Measurements from ENCODE around the gene SUSD4.

DNA sequence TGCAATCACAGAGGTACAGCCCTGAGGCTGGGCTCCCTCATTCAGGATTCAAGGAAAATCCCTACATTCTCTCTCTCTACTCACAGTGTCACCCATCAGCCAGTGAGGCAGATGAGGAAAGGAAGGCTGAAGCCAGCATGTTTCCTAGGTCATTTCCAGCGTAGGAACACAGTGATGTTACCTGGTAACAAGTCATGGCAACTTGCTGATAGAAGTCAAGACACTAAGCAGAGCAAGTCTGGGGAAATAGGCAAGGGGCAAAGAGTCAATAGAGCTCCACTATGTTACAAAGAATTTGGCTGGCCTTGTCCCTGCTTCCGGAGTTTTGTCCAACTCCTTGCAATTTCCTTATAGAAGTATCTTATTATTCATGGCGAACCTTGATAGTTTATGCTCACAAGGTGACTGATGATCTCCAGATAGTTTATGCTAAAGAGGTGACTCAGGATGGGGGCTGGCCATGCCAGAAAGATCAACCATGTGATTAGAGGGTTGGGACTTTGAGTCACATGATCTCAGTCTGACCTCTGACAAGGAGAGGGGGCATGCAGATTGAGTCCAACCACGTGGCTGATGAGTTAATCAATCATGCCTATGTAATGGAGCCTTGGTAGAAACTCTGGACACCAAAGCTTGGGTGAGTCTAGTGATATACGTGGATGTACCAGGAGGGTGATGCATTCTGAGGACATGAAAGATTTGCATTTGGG lies 51.1 kb downstream of the SUSD4 start:
- TF ChIP-seq, protein P1, sequence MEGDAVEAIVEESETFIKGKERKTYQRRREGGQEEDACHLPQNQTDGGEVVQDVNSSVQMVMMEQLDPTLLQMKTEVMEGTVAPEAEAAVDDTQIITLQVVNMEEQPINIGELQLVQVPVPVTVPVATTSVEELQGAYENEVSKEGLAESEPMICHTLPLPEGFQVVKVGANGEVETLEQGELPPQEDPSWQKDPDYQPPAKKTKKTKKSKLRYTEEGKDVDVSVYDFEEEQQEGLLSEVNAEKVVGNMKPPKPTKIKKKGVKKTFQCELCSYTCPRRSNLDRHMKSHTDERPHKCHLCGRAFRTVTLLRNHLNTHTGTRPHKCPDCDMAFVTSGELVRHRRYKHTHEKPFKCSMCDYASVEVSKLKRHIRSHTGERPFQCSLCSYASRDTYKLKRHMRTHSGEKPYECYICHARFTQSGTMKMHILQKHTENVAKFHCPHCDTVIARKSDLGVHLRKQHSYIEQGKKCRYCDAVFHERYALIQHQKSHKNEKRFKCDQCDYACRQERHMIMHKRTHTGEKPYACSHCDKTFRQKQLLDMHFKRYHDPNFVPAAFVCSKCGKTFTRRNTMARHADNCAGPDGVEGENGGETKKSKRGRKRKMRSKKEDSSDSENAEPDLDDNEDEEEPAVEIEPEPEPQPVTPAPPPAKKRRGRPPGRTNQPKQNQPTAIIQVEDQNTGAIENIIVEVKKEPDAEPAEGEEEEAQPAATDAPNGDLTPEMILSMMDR (conservative IDR thresholded peaks at IDR 0.05; ENCODE audit: low read depth, low read length): no peak
- TF ChIP-seq MAFK (IDR thresholded peaks at IDR 0.05; ENCODE audit: low read depth, low read length): no peak
- TF ChIP-seq, protein P2, sequence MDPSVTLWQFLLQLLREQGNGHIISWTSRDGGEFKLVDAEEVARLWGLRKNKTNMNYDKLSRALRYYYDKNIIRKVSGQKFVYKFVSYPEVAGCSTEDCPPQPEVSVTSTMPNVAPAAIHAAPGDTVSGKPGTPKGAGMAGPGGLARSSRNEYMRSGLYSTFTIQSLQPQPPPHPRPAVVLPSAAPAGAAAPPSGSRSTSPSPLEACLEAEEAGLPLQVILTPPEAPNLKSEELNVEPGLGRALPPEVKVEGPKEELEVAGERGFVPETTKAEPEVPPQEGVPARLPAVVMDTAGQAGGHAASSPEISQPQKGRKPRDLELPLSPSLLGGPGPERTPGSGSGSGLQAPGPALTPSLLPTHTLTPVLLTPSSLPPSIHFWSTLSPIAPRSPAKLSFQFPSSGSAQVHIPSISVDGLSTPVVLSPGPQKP (IDR thresholded peaks at IDR 0.05; ENCODE audit: borderline replicate concordance, low read depth, low read length): no peak
- no peak for TF ChIP-seq BHLHE40 (IDR thresholded peaks at IDR 0.05; ENCODE audit: low read depth, low read length)
- no peak for TF ChIP-seq MXI1 (IDR thresholded peaks at IDR 0.05; ENCODE audit: borderline replicate concordance, low read depth, low read length)
- TF ChIP-seq POLR2A (IDR thresholded peaks at IDR 0.05; ENCODE audit: low read depth, low read length): no peak
- no peak for TF ChIP-seq NFE2L2 (IDR thresholded peaks at IDR 0.05; ENCODE audit: low read depth, low read length)
